Measurements from ENCODE around the gene IGFBP6.

IGFBP6 gene

DNA sequence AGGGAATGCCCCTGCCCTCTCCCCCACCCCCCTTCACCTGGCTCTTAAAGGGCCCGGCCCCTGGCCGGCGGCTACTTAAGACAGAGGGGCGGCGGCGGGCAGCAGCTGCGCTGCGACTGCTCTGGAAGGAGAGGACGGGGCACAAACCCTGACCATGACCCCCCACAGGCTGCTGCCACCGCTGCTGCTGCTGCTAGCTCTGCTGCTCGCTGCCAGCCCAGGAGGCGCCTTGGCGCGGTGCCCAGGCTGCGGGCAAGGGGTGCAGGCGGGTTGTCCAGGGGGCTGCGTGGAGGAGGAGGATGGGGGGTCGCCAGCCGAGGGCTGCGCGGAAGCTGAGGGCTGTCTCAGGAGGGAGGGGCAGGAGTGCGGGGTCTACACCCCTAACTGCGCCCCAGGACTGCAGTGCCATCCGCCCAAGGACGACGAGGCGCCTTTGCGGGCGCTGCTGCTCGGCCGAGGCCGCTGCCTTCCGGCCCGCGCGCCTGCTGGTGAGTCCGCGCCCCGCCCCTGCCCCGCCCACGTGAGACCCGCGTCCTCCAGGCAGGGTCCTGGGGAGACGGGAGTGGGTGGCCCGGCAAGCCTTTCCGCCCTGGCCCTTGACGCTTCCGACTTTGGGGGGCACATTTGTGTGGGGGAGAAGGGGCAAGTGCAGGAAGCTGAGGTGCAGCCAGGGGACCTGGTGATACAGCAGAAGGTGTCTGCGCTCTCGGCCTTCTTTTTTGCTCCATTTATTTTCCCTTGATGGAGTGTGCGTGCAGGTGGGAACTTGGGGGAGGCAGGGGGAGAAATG lies at the start of gene IGFBP6:
Gene IGFBP6, plus strand, starts transcription at position 104 of the 790 bp plus-strand sequence. Its CDS starts 51 bp downstream, at position 155.
- DNase-seq, result peak; percentile 24

- no peak for DNase-seq
Observed at GRCh38 chr12:53048033-53048779, 49.3 kb upstream of the IGFBP6 start.

- no peak for DNase-seq
Observed at GRCh38 chr12:53048780-53049401, 48.6 kb upstream of the IGFBP6 start.

DNA sequence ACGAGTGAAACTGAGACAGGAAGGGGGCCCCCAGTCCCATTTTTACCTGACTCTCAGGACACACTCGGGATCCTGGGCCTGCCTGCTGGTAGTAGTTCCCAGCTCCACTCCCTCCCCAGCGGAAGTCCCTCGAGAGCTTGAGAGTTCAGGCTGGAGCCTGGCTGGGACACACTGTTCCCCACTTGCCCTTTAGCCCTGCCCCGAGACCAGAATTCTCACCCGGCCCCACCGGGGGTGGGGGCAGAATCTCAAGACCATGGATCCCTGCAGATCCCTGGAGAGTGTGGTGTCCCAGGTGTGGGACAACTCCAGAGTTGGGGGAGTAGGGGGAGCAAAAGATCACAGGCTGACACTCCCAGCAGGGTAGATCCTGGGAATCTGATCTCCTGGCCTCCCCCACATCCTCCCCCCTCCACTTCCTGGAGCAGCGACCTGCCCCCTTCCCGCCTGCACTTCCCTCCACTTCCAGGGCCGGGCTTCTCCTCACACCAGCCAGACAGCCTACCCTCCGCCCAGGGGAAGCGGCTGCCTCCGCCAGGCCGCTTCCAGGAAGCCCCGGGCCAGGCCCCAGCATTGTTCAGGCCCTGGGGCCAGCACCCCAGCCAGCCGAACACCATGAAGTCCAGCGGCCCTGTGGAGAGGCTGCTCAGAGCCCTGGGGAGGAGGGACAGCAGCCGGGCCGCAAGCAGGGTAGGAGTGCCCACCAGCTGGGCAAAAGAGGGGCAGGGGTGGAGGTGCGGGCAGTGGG lies 47.7 kb upstream of the IGFBP6 start, which contains the start of gene TNS2:
Gene TNS2, plus strand, starts transcription at position 495 of the 748 bp plus-strand sequence. Its CDS starts 121 bp downstream, at position 616.
- no peak for DNase-seq

- no peak for DNase-seq
Observed at GRCh38 chr12:53050426-53051057, 46.9 kb upstream of the IGFBP6 start.

DNA sequence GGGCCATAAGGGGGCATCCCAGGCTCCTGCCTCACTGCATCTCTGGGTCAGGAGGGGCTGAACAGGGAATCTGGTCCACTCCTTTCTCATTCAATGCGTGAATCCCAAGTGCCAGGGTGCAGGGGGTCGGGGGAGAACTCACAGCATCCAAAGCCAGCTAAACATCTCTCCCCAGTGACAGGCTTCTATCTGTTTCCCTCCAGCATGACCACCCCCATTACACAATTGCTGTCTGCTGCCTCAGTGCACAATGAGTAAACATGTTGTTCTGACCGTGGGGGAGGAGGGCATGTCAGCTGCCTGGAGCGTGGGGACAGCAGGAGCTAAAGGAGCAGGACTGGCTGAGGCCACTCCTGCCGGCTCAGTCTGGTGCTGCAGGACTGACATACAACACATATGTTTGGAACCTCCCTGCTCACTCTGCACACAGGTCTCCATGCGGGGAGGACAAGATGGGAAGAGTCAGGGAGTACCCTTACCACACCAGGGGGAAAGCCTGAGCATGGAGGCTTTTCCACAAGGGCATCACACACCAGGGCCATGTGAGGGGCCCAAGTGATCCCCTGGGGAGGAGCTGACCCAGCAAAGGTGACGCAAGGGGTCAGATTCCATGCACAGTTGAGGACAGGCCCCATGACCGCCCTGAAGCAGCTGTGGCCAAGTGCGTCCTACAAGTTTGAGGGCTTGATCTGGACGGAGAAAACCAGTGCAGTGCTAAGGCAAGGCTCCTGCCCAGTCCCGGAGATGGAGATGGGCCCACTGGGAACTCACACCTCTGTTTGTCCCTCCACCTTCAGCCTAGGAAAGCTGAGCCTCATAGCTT lies 46.2 kb upstream of the IGFBP6 start:
- DNase-seq, result no peak

- no peak for DNase-seq
Observed at GRCh38 chr12:53051881-53052412, 45.5 kb upstream of the IGFBP6 start.

DNA sequence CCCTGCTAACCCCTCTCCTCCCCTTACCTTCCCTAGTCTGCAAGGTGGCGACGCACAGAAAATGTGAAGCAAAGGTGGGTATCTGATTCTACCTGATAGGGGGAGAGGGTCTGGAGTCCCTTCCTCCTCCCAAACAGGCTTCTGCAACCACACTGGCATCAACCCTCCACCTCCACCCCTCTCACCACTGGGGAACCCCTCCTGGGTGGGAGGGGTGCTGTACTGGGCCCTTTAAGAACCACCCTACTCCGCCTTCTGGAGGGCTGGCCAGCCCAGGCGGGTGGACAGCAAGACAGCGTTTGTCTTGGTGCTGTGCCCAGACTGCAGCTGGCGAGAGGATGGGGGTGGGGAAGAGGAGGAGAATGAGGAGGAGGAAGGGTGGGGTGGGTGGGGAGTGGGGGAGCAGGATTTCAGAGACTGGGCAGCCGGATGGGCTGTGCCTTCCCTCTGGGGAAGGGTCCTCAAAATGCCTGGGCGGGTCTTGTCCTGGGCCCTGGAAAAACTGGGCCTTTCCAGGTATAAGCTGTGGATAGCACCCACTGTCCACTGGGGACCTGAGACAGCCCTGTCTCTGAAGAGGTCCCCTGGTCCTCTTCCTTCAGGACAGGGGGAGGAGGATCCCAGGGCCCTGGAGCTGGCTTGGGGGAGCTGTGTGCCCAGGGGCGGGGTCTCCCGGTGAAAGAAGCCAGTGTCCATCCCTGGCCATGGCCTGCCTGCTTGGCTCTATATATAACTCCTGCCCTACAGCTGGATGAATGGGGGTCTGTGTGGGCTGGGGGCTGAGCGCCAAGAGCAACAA lies 44.8 kb upstream of the IGFBP6 start:
- peak; percentile 29 for DNase-seq

DNA sequence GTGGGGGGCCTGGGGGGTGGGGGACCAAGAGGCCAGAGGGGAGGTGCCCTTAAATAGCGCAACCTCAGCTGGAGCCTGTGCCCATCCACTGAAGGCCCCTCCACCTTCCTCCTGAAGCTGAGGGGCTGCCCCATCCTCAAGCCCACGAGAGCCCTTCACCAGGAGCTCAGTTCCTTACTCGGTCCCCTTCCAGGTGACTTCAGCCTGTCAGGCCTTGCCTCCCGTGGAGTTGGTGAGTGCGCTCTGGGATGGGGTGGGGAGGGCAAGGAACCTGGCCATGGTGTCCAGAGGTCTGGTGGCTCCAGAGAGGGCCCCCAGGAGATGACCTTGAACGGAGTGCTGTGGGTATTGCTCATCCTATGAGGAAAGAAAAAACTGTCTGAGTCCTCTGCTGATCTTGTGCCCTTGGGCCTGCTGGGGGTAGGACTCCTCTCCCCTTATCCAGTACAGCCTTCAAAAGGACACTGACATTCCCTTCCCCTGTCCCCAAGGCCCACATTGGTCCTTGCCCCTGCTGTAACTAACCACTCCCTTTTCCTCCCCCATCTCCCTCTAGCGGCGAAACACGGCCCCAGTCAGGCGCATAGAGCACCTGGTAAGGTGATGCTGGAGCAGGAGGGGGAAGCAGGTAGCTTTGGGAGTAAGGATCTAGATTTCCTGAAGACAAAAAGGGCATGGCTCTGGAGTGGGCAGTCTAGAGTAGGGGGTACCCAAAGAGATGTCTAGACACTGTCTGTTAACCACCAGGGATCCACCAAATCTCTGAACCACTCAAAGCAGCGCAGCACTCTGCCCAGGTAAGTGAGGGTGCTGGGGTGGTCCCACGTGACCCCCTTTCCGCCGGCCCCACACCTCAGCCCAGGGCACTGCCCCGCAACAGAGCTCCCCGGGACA lies 44.0 kb upstream of the IGFBP6 start:
- DNase-seq, result peak; percentile 54

DNA sequence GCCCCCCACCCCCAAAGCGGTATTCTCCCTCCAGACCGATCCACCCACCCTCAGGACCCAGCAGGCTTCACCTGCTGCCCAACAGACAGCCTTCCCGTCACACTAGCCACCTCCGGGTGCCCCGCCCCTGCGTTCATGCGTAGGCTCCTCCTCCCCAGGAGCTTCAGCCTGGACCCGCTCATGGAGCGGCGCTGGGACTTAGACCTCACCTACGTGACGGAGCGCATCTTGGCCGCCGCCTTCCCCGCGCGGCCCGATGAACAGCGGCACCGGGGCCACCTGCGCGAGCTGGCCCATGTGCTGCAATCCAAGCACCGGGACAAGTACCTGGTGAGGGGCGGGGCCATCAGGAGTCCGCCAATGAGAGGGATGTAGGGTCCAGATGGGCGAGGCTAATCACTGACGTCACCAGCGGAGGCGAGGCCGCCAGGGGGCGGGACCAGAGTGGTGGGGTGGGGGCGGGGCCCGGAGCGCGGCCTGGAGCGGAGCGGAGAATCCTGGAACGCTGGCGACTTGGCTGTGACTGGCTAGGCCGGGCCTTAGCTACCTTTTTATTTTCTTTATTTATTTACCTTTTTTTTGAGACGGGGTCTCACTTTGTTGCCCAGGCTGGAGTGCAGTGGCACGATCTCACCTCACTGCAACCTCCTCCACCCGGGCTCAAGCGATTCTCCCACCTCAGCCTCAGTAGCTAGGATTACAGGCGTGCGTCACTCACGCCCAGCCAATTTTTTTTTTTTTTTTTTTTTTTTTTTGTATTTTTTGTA lies 43.2 kb upstream of the IGFBP6 start:
- peak; percentile 94 for DNase-seq

DNA sequence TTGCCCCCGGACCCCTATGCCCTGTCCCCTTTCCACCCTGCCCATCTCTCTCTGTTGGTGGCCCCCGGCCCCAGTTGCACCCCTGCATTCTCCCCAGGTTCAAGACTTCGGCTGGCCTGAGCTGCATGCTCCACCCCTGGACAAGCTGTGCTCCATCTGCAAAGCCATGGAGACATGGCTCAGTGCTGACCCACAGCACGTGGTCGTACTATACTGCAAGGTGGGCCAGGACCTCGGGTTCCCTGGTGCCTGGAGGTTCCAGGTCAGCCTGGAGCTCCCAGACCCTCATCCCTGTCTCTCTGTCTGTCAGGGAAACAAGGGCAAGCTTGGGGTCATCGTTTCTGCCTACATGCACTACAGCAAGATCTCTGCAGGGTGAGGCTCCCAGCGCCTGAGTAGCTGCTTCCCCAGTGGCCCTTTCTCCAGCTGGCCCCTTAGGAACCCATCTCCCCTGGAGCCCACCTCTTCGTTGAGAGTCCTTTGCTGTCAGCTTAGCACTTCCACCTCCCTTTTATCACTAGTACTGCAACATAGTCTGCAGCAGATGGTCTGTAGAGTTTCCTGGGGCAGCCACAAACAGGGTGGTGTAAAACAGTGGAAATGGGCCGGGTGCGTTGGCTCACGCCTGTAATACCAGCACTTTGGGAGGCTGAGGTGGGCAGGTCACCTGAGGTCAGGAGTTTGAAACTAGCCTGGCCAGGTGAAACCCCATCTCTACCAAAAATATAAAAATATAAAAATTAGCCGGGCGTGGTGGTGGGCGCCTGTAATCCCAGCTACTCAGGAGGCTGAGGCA lies 41.8 kb upstream of the IGFBP6 start:
- no peak for DNase-seq

GRCh38 chr12:53056296-53056695 lies 41.2 kb upstream of the IGFBP6 start:
- DNase-seq, result no peak

DNA sequence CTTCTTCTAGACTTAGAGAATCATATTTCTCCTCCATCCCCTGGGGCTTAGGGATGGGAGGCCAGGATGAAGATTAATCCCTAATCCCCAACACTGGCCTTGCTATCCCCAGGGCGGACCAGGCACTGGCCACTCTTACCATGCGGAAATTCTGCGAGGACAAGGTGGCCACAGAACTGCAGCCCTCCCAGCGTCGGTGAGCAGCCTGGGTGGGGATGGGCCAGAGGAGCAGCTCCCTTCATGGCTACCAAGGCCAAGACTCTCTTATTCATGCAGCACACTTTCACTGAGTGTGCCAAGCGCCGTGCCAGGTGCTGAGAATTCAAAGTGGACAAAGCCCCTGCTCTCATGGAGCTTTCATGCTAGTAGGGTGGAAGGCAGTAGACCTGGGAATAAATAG lies 40.6 kb upstream of the IGFBP6 start:
- no peak for DNase-seq

GRCh38 chr12:53057816-53058500 lies 39.5 kb upstream of the IGFBP6 start:
- no peak for DNase-seq

DNA sequence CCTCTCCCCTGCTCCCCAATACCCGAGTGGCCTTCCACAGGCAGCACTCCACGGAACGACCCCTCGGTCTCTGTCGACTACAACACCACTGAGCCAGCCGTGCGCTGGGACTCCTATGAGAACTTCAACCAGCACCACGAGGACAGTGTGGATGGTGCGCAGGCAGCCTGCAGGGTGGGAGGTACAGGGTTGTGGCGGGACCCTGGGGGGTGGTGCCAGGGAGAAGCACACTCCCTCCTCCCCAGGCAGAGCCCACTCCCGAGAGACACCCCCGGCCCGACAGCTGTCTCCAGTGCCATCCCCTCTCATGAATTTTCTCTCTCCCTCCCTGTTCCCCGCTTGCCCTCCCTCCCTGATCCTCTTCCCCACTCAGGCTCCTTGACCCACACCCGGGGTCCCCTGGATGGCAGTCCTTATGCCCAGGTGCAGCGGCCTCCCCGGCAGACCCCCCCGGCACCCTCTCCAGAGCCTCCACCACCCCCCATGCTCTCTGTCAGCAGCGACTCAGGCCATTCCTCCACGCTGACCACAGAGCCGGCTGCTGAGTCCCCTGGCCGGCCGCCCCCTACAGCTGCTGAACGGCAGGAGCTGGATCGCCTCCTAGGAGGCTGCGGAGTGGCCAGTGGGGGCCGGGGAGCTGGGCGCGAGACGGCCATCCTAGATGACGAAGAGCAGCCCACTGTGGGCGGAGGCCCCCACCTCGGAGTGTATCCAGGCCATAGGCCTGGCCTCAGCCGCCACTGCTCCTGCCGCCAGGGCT lies 38.6 kb upstream of the IGFBP6 start:
- DNase-seq, result no peak

DNA sequence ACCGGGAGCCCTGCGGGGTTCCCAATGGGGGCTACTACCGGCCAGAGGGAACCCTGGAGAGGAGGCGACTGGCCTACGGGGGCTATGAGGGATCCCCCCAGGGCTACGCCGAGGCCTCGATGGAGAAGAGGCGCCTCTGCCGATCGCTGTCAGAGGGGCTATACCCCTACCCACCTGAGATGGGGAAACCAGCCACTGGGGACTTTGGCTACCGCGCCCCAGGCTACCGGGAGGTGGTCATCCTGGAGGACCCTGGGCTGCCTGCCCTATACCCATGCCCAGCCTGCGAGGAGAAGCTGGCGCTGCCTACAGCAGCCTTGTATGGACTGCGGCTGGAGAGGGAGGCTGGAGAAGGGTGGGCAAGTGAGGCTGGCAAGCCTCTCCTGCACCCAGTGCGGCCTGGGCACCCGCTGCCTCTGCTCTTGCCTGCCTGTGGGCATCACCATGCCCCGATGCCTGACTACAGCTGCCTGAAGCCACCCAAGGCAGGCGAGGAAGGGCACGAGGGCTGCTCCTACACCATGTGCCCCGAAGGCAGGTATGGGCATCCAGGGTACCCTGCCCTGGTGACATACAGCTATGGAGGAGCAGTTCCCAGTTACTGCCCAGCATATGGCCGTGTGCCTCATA lies 37.9 kb upstream of the IGFBP6 start:
- no peak for DNase-seq

Data from hematopoietic multipotent progenitor cell treated with erythropoietin and hydrocortisone succinate and interleukin-3 and kit ligand, for 8 days (in vitro differentiated cells).